ENCODE results near the gene TIGD2. TPM values are rescaled to one million over a fixed set of nuclear protein-coding genes. Genes with fewer than 3 reads are reported as not detected.

Gene TIGD2
- total RNA-seq, 2 experiments from 2014 or later: 1.1 to 1.4 TPM

GRCh38 chr4:89101256-89102161 lies 9.8 kb upstream of the TIGD2 start:
- H3K4me3 Mint-ChIP-seq: no peak overlapping the region
- peaks cover 14% of the 10 kb centered on the region for H3K4me1 Mint-ChIP-seq (ENCODE audit: low read depth)
- no peaks in the 10 kb centered on the region for H3K36me3 Mint-ChIP-seq
- no peak for DNase-seq
- H3K9me3 Mint-ChIP-seq: no peaks in the 10 kb centered on the region
- intact Hi-C loops (cut with micrococcal nuclease): loop anchor here (1.0 to 5.0 kb wide), 3 partner anchors 20 to 196 kb away; no protein-coding TSS in a partner anchor
- H3K27me3 Mint-ChIP-seq: peaks cover 7% of the 10 kb centered on the region
- ChIA-PET POLR2A (no interaction called here), CTCF (interaction anchor here (1.0 to 1.4 kb wide), 2 partner anchors 33 to 562 kb away, joined by 3 read pairs; no protein-coding TSS in a partner anchor)
- H3K27ac Mint-ChIP-seq: peak overlapping the region; percentile 41

- no peak overlapping the region for H3K4me3 Mint-ChIP-seq
- no peak for DNase-seq
- H3K27me3 Mint-ChIP-seq: peaks cover 18% of the 10 kb centered on the region
- peaks cover 3% of the 10 kb centered on the region for H3K9me3 Mint-ChIP-seq
- POLR2A ChIA-PET: no interaction called here
- CTCF ChIA-PET: no interaction called here
- intact Hi-C loops (cut with micrococcal nuclease): no loop called here
- H3K27ac Mint-ChIP-seq: no peak overlapping the region
- peaks cover 17% of the 10 kb centered on the region for H3K4me1 Mint-ChIP-seq (ENCODE audit: low read depth)
- H3K36me3 Mint-ChIP-seq: no peaks in the 10 kb centered on the region
Measured at GRCh38 chr4:89105726-89106125, 5.6 kb upstream of the TIGD2 start.

GRCh38 chr4:89108091-89108490 lies 3.2 kb upstream of the TIGD2 start:
- peaks cover 13% of the 10 kb centered on the region for H3K9me3 Mint-ChIP-seq
- peaks cover 10% of the 10 kb centered on the region for H3K36me3 Mint-ChIP-seq
- no peak overlapping the region for H3K4me3 Mint-ChIP-seq
- no peak overlapping the region for H3K27ac Mint-ChIP-seq
- peaks cover 18% of the 10 kb centered on the region for H3K27me3 Mint-ChIP-seq
- peaks cover 15% of the 10 kb centered on the region for H3K4me1 Mint-ChIP-seq (ENCODE audit: low read depth)
- CTCF ChIA-PET: interaction anchor here (0.7 kb wide), 1 partner anchor 284 kb away, joined by 3 read pairs; no protein-coding TSS in a partner anchor
- no peak for DNase-seq
- intact Hi-C loops (cut with micrococcal nuclease): no loop called here
- POLR2A ChIA-PET: no interaction called here

- Mint-ChIP-seq H3K27me3 (peaks cover 11% of the 10 kb centered on the region), H3K4me1 (ENCODE audit: low read depth) (peaks cover 15% of the 10 kb centered on the region), H3K27ac (no peak overlapping the region), H3K4me3 (peak overlapping the region; percentile 74), H3K36me3 (peaks cover 15% of the 10 kb centered on the region), H3K9me3 (peaks cover 24% of the 10 kb centered on the region)
- DNase-seq: no peak
- intact Hi-C loops (cut with micrococcal nuclease): loop anchor here (2.0 to 10.0 kb wide), 7 partner anchors 85 to 727 kb away; partner anchors contain the start of genes HERC3 and SNCA
- ChIA-PET CTCF (no interaction called here), POLR2A (no interaction called here)
Measured at GRCh38 chr4:89109841-89110540, 1.3 kb upstream of the TIGD2 start.

- ChIA-PET CTCF (no interaction called here), POLR2A (no interaction called here)
- Mint-ChIP-seq H3K4me3 (peak overlapping the region; percentile 74), H3K36me3 (peaks cover 15% of the 10 kb centered on the region), H3K4me1 (ENCODE audit: low read depth) (peaks cover 15% of the 10 kb centered on the region), H3K27ac (no peak overlapping the region), H3K27me3 (peaks cover 11% of the 10 kb centered on the region), H3K9me3 (peaks cover 27% of the 10 kb centered on the region)
- intact Hi-C loops (cut with micrococcal nuclease): loop anchor here (2.0 to 10.0 kb wide), 7 partner anchors 86 to 727 kb away; partner anchors contain the start of genes HERC3 and SNCA
- DNase-seq: no peak
Measured at GRCh38 chr4:89110541-89110985, 770 bp upstream of the TIGD2 start.

- intact Hi-C loops (cut with micrococcal nuclease): loop anchor here (1.0 to 10.0 kb wide), 9 partner anchors 83 to 725 kb away; partner anchors contain the start of genes HERC3 and SNCA
- peaks cover 15% of the 10 kb centered on the region for H3K4me1 Mint-ChIP-seq (ENCODE audit: low read depth)
- H3K4me3 Mint-ChIP-seq: peak overlapping the region; percentile 63
- ChIA-PET POLR2A (no interaction called here), CTCF (interaction anchor here (0.7 kb wide), 1 partner anchor 57 kb away, joined by 3 read pairs; no protein-coding TSS in a partner anchor)
- peaks cover 15% of the 10 kb centered on the region for H3K36me3 Mint-ChIP-seq
- H3K27me3 Mint-ChIP-seq: peaks cover 11% of the 10 kb centered on the region
- no peak overlapping the region for H3K27ac Mint-ChIP-seq
- peaks cover 28% of the 10 kb centered on the region for H3K9me3 Mint-ChIP-seq
- no peak for DNase-seq
Measured at GRCh38 chr4:89111833-89112563, 665 bp downstream of the TIGD2 start.

- no peak for DNase-seq
- H3K27me3 Mint-ChIP-seq: peaks cover 11% of the 10 kb centered on the region
- H3K4me1 Mint-ChIP-seq (ENCODE audit: low read depth): peaks cover 15% of the 10 kb centered on the region
- H3K36me3 Mint-ChIP-seq: peaks cover 15% of the 10 kb centered on the region
- ChIA-PET POLR2A (no interaction called here), CTCF (no interaction called here)
- peaks cover 25% of the 10 kb centered on the region for H3K9me3 Mint-ChIP-seq
- no peak overlapping the region for H3K27ac Mint-ChIP-seq
- no peak overlapping the region for H3K4me3 Mint-ChIP-seq
- intact Hi-C loops (cut with micrococcal nuclease): loop anchor here (5.0 to 10.0 kb wide), 5 partner anchors 149 to 724 kb away; partner anchors contain the start of genes HERC3 and SNCA
Measured at GRCh38 chr4:89113415-89113814, 2.1 kb downstream of the TIGD2 start.

- ChIA-PET POLR2A (no interaction called here), CTCF (no interaction called here)
- H3K9me3 Mint-ChIP-seq: peaks cover 25% of the 10 kb centered on the region
- no peak overlapping the region for H3K4me3 Mint-ChIP-seq
- no peak overlapping the region for H3K27ac Mint-ChIP-seq
- H3K27me3 Mint-ChIP-seq: peaks cover 11% of the 10 kb centered on the region
- intact Hi-C loops (cut with micrococcal nuclease): loop anchor here (5.0 to 10.0 kb wide), 5 partner anchors 149 to 723 kb away; partner anchors contain the start of genes HERC3 and SNCA
- peak; percentile 35 for DNase-seq
- peaks cover 15% of the 10 kb centered on the region for H3K36me3 Mint-ChIP-seq
- peaks cover 15% of the 10 kb centered on the region for H3K4me1 Mint-ChIP-seq (ENCODE audit: low read depth)
Measured at GRCh38 chr4:89114100-89114499, 2.8 kb downstream of the TIGD2 start.

GRCh38 chr4:89117115-89117514 lies 5.8 kb downstream of the TIGD2 start:
- POLR2A ChIA-PET: no interaction called here
- Mint-ChIP-seq H3K4me1 (ENCODE audit: low read depth) (peaks cover 4% of the 10 kb centered on the region), H3K27me3 (no peaks in the 10 kb centered on the region), H3K9me3 (peaks cover 23% of the 10 kb centered on the region), H3K4me3 (no peak overlapping the region), H3K36me3 (peaks cover 14% of the 10 kb centered on the region), H3K27ac (no peak overlapping the region)
- intact Hi-C loops (cut with micrococcal nuclease): loop anchor here (10.0 kb wide), 1 partner anchor 152 kb away; no protein-coding TSS in a partner anchor
- CTCF ChIA-PET: interaction anchor here (1.1 kb wide), 1 partner anchor 42 kb away, joined by 3 read pairs; no protein-coding TSS in a partner anchor
- DNase-seq: no peak

GRCh38 chr4:89119166-89119565 lies 7.8 kb downstream of the TIGD2 start:
- H3K9me3 Mint-ChIP-seq: peaks cover 7% of the 10 kb centered on the region
- no peak overlapping the region for H3K4me3 Mint-ChIP-seq

GRCh38 chr4:89119836-89120235 lies 8.5 kb downstream of the TIGD2 start:
- Mint-ChIP-seq H3K4me1 (ENCODE audit: low read depth) (no peaks in the 10 kb centered on the region), H3K9me3 (peaks cover 5% of the 10 kb centered on the region), H3K27me3 (no peaks in the 10 kb centered on the region), H3K4me3 (no peak overlapping the region), H3K27ac (no peak overlapping the region), H3K36me3 (peaks cover 2% of the 10 kb centered on the region)
- POLR2A ChIA-PET: no interaction called here
- intact Hi-C loops (cut with micrococcal nuclease): loop anchor here (10.0 kb wide), 1 partner anchor 155 kb away; no protein-coding TSS in a partner anchor
- CTCF ChIA-PET: interaction anchor here (0.5 kb wide), 1 partner anchor 706 kb away, joined by 3 read pairs; no protein-coding TSS in a partner anchor
- no peak for DNase-seq

More at GRCh38 chr4:89119166-89119565, 7.8 kb downstream of the TIGD2 start:
- intact Hi-C loops (cut with micrococcal nuclease): loop anchor here (10.0 kb wide), 1 partner anchor 154 kb away; no protein-coding TSS in a partner anchor
- Mint-ChIP-seq H3K27ac (no peak overlapping the region), H3K4me1 (ENCODE audit: low read depth) (no peaks in the 10 kb centered on the region), H3K36me3 (peaks cover 2% of the 10 kb centered on the region), H3K27me3 (no peaks in the 10 kb centered on the region)
- ChIA-PET CTCF (no interaction called here), POLR2A (no interaction called here)
- DNase-seq: no peak
